GM23338 (cell line): Measurements from ENCODE around the gene TNFRSF1A. TPM values are rescaled to one million over a fixed set of nuclear protein-coding genes. Genes with fewer than 3 reads are reported as not detected.

ENCODE experiments used
- ATAC-seq: fragments of 200-7000 bp; cut with Tn5 transposase; 3 replicates; pipeline ENCODE4 v1.9.1; 2020
- DNase-seq: peaks from one replicate; pipeline ENCODE4 v3.0.0-alpha.2; 2015; ENCODE audit warnings: low spot score
- H2AFZ ChIP-seq: fragments of 200-600 bp; sonication (generic); 2 replicates; pipeline ENCODE4 v1.8.0; 2016; ENCODE audit warnings: antibody characterized with exemption, mild to moderate bottlenecking, moderate library complexity
- H3F3A ChIP-seq: fragments of 200-600 bp; sonication (generic); replicated peaks from 2 replicates; pipeline ENCODE4 v1.8.0; 2017; ENCODE audit warnings: antibody characterized with exemption, mixed run types, low read depth
- H3K27ac ChIP-seq: fragments of 200-600 bp; sonication (generic); 2 replicates; pipeline ENCODE4 v1.6.1; 2016; ENCODE audit warnings: low read depth
- H3K27me3 ChIP-seq: fragments of 200-600 bp; sonication (generic); 2 replicates; pipeline ENCODE4 v1.8.0; 2016; ENCODE audit warnings: mild to moderate bottlenecking, mixed run types, moderate library complexity; ENCODE audit not compliant: insufficient read depth
- H3K36me3 ChIP-seq: fragments of 200-600 bp; sonication (generic); 2 replicates; pipeline ENCODE4 v1.8.0; 2016; ENCODE audit warnings: mild to moderate bottlenecking; ENCODE audit not compliant: insufficient read depth
- H3K4me1 ChIP-seq: fragments of 200-600 bp; sonication (generic); 2 replicates; pipeline ENCODE4 v1.8.0; 2016; ENCODE audit warnings: mild to moderate bottlenecking, moderate library complexity; ENCODE audit not compliant: insufficient read depth
- H3K4me2 ChIP-seq: fragments of 200-600 bp; sonication (generic); 2 replicates; pipeline ENCODE4 v1.7.1; 2017; ENCODE audit warnings: mixed run types
- H3K4me3 ChIP-seq: fragments of 200-600 bp; sonication (generic); 2 replicates; pipeline ENCODE4 v1.6.1; 2016; ENCODE audit warnings: mixed run types
- H3K79me2 ChIP-seq: fragments of 200-600 bp; sonication (generic); replicated peaks from 2 replicates; pipeline ENCODE4 v1.8.0; 2017; ENCODE audit warnings: mild to moderate bottlenecking; ENCODE audit not compliant: insufficient read depth
- H3K9me2 ChIP-seq: fragments of 200-600 bp; sonication (generic); 2 replicates; pipeline ENCODE4 v1.8.0; 2017; ENCODE audit not compliant: insufficient read depth
- H4K20me1 ChIP-seq: fragments of 200-600 bp; sonication (generic); replicated peaks from 2 replicates; pipeline ENCODE4 v1.8.0; 2017; ENCODE audit warnings: mild to moderate bottlenecking; ENCODE audit not compliant: insufficient read depth
- H3K27ac Mint-ChIP-seq: 2 replicates; pipeline ENCODE4 v1.8.0; 2020; ENCODE audit warnings: inconsistent platforms, mild to moderate bottlenecking, moderate library complexity, mixed read lengths
- H3K27me3 Mint-ChIP-seq: 3 replicates; pipeline ENCODE4 v1.8.0; 2022; ENCODE audit warnings: low read depth, mild to moderate bottlenecking, moderate library complexity, mixed read lengths, inconsistent platforms; ENCODE audit not compliant: insufficient read depth, poor library complexity
- H3K36me3 Mint-ChIP-seq: 3 replicates; pipeline ENCODE4 v1.8.0; 2021; ENCODE audit warnings: low read depth, mild to moderate bottlenecking, inconsistent platforms, moderate library complexity, mixed read lengths
- H3K4me1 Mint-ChIP-seq: 3 replicates; pipeline ENCODE4 v1.8.0; 2020; ENCODE audit warnings: mild to moderate bottlenecking, inconsistent platforms, mixed read lengths
- H3K4me3 Mint-ChIP-seq: 3 replicates; pipeline ENCODE4 v1.8.0; 2021; ENCODE audit warnings: moderate library complexity, mild to moderate bottlenecking, inconsistent platforms, mixed read lengths
- H3K9me3 Mint-ChIP-seq: 3 replicates; pipeline ENCODE4 v1.8.0; 2020; ENCODE audit warnings: moderate library complexity, mild to moderate bottlenecking, inconsistent platforms, mixed read lengths
- CTCF ChIP-seq, 2 experiments: fragments of 200-600 bp in 1 of 2; sonication (generic) in 1 of 2; conservative IDR thresholded peaks; 2 replicates each; pipeline versions ENCODE4 v1.5.1 to v1.6.1; 2016 to 2017; ENCODE audit warnings: antibody characterized with exemption in 2 of 2, low read depth in 2 of 2, mild to moderate bottlenecking in 2 of 2, moderate library complexity in 1 of 2
- ETS1 ChIP-seq: IDR thresholded peaks from 2 replicates; pipeline ENCODE4 v1.6.1; 2016; ENCODE audit warnings: antibody characterized with exemption
- EZH2 ChIP-seq: fragments of 200-600 bp; sonication (generic); IDR thresholded peaks from one replicate; pipeline ENCODE4 v1.8.0; 2017; ENCODE audit warnings: antibody characterized with exemption, mild to moderate bottlenecking, low read depth; ENCODE audit not compliant: unreplicated experiment
- EZH2phosphoT487 ChIP-seq: fragments of 200-600 bp; sonication (generic); IDR thresholded peaks from one replicate; pipeline ENCODE4 v1.8.1; 2018; ENCODE audit warnings: antibody characterized with exemption; ENCODE audit not compliant: unreplicated experiment
- JUNB ChIP-seq: IDR thresholded peaks from one replicate; pipeline ENCODE4 v1.6.1; 2016; ENCODE audit warnings: antibody characterized with exemption; ENCODE audit not compliant: unreplicated experiment
- NANOG ChIP-seq: IDR thresholded peaks from 2 replicates; pipeline ENCODE4 v1.6.1; 2016; ENCODE audit warnings: antibody characterized with exemption, borderline replicate concordance
- POLR2AphosphoS5 ChIP-seq: IDR thresholded peaks from 2 replicates; pipeline ENCODE4 v1.6.1; 2016; ENCODE audit warnings: antibody characterized with exemption, low read depth
- REST ChIP-seq: IDR thresholded peaks from one replicate; pipeline ENCODE4 v1.6.1; 2018; ENCODE audit warnings: antibody characterized with exemption; ENCODE audit not compliant: unreplicated experiment
- STAT1 ChIP-seq: IDR thresholded peaks from one replicate; pipeline ENCODE4 v1.6.1; 2016; ENCODE audit warnings: antibody characterized with exemption; ENCODE audit not compliant: unreplicated experiment
- ZNF462 ChIP-seq: fragments of 250-450 bp; sonication (Bioruptor Pico); IDR thresholded peaks from 2 replicates; pipeline ENCODE4 v1.5.0; 2020; ENCODE audit warnings: mild to moderate bottlenecking, moderate library complexity
- polyA plus RNA-seq: library from polyadenylated mRNA; unstranded; fragments of >200 nt; fragmentation: Nextera tagmentation; extraction: Ambion mirVana; gene quantifications from 2 replicates; pipeline ENCODE4 v1.2.1, GENCODE V29; 2016
- total RNA-seq: library from RNA; depleted of rRNA; stranded (reverse); fragments of >200 nt; shearing (Covaris generic); gene quantifications from 2 replicates; pipeline ENCODE4 v1.2.3, GENCODE V29; 2014

Gene TNFRSF1A
- total and polyA plus RNA-seq, 2 experiments from 2014 or later: 24.3 to 43.4 TPM

- H3K36me3 ChIP-seq: peaks cover 19% of the 10 kb centered on the region; the same call in 1 of the 2 replicates
- no peaks in the 10 kb centered on the region for H4K20me1 ChIP-seq
- H3K4me3 ChIP-seq: no peak overlapping the region
- Mint-ChIP-seq H3K4me1 (peaks cover 38% of the 10 kb centered on the region), H3K27me3 (peaks cover 15% of the 10 kb centered on the region), H3K36me3 (peaks cover 54% of the 10 kb centered on the region), H3K9me3 (no peaks in the 10 kb centered on the region), H3K4me3 (no peak overlapping the region; the same call in 2 of the 3 replicates), H3K27ac (peak overlapping the region; percentile 87; the same call in 1 of the 2 replicates)
- peak overlapping the region; percentile 50; the same call in 1 of the 2 replicates for H3K4me2 ChIP-seq
- H3K4me1 ChIP-seq: peaks cover 52% of the 10 kb centered on the region
- H3K27me3 ChIP-seq: no peaks in the 10 kb centered on the region
- TF ChIP-seq EZH2phosphoT487: no peak
- TF ChIP-seq EZH2: no peak
- no peak for TF ChIP-seq NANOG
- no peak for TF ChIP-seq ETS1
- no peak for TF ChIP-seq STAT1
- TF ChIP-seq REST: no peak
- no peak for TF ChIP-seq CTCF (conservative IDR thresholded peaks at IDR 0.05; ENCODE audit: low read depth in 2 of 2)
- no peak for TF ChIP-seq JUNB
- no peak for TF ChIP-seq POLR2AphosphoS5
- H3K9me2 ChIP-seq: no peaks in the 10 kb centered on the region
- H3K27ac ChIP-seq: 0 out of 2 replicates have a peak overlapping the region, but pooled peaks have one; percentile 98
- DNase-seq (no peak), ATAC-seq (no peak)
- H2AFZ ChIP-seq: no peak overlapping the region
- H3K79me2 ChIP-seq: peaks cover 47% of the 10 kb centered on the region
- peaks cover 33% of the 10 kb centered on the region; the same call in 1 of the 2 replicates for H3F3A ChIP-seq
Measured at GRCh38 chr12:6334359-6334758, 7.5 kb downstream of the TNFRSF1A start.

DNA sequence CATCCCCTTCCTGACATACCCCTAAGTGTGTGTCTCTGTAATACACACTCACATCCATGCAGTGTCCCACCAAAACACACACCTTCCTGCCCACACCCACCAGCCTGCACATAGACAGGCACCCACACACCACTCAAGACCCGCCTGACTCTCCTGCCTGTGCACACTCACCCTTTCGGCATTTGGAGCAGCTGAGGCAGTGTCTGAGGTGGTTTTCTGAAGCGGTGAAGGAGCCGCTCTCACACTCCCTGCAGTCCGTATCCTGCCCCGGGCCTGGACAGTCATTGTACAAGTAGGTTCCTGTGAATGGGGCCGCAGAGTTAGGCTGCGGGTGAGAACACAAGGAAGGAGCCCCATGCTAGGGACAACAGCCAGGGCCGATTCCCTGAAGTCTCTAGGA lies 8.3 kb downstream of the TNFRSF1A start:
- H3K4me1 ChIP-seq: peaks cover 48% of the 10 kb centered on the region
- Mint-ChIP-seq H3K4me1 (peaks cover 39% of the 10 kb centered on the region), H3K4me3 (no peak overlapping the region), H3K36me3 (peaks cover 60% of the 10 kb centered on the region), H3K9me3 (no peaks in the 10 kb centered on the region), H3K27me3 (peaks cover 15% of the 10 kb centered on the region), H3K27ac (peak overlapping the region; percentile 87; the same call in 1 of the 2 replicates)
- no peaks in the 10 kb centered on the region for H3K9me2 ChIP-seq
- H3F3A ChIP-seq: peaks cover 35% of the 10 kb centered on the region
- H3K79me2 ChIP-seq: peaks cover 39% of the 10 kb centered on the region
- H4K20me1 ChIP-seq: no peaks in the 10 kb centered on the region
- peaks cover 2% of the 10 kb centered on the region; the same call in 1 of the 2 replicates for H3K27me3 ChIP-seq
- no peak overlapping the region for H3K4me3 ChIP-seq
- H2AFZ ChIP-seq: no peak overlapping the region
- DNase-seq (no peak), ATAC-seq (no peak)
- H3K27ac ChIP-seq: no peak overlapping the region
- H3K4me2 ChIP-seq: no peak overlapping the region
- H3K36me3 ChIP-seq: peaks cover 19% of the 10 kb centered on the region; the same call in 1 of the 2 replicates
- no peak for TF ChIP-seq ZNF462 (CRISPR knock-in tag)
